B cell (primary cell): ENCODE measurements around the gene HPN.

Experiments
- EZH2 ChIP-seq: IDR thresholded peaks from 2 replicates; pipeline ENCODE4 v1.6.1; 2012; ENCODE audit warnings: borderline replicate concordance, low read depth, mild to moderate bottlenecking, moderate library complexity, low read length; ENCODE audit not compliant: insufficient read depth, poor library complexity, severe bottlenecking
- TF ChIP-seq, protein P1 (sequence below): fragments of 200-600 bp; IDR thresholded peaks from one replicate; pipeline ENCODE4 v1.8.0; 2022; ENCODE audit warnings: antibody characterized with exemption, mild to moderate bottlenecking

DNA sequence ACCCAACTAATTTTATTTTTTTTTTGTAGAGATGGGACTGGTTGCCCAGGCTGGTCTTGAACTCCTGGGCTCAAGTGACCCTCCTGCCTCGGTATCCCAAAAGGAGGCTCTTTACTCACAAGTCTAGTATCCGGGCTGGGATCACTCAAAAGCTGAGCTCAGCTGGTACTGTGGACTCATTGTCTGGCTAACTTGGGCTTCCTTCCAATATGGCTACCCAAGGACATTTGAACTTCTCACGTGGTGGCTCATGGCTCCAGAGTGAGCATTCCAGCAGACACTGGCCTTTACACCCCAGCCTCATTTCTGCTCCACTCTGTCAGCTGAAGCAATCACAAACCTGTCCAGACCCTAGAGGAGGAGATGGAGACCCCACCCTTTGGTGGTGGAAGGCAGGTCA is 28.9 kb downstream of the HPN start:
- TF ChIP-seq, protein P1, sequence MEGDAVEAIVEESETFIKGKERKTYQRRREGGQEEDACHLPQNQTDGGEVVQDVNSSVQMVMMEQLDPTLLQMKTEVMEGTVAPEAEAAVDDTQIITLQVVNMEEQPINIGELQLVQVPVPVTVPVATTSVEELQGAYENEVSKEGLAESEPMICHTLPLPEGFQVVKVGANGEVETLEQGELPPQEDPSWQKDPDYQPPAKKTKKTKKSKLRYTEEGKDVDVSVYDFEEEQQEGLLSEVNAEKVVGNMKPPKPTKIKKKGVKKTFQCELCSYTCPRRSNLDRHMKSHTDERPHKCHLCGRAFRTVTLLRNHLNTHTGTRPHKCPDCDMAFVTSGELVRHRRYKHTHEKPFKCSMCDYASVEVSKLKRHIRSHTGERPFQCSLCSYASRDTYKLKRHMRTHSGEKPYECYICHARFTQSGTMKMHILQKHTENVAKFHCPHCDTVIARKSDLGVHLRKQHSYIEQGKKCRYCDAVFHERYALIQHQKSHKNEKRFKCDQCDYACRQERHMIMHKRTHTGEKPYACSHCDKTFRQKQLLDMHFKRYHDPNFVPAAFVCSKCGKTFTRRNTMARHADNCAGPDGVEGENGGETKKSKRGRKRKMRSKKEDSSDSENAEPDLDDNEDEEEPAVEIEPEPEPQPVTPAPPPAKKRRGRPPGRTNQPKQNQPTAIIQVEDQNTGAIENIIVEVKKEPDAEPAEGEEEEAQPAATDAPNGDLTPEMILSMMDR, result no peak
- no peak for TF ChIP-seq EZH2
